Measurements from ENCODE around the gene ELF5.
A peak's percentile ranks its signal among the peaks of the same experiment; 100 is the strongest.

The ELF5 gene

DNA sequence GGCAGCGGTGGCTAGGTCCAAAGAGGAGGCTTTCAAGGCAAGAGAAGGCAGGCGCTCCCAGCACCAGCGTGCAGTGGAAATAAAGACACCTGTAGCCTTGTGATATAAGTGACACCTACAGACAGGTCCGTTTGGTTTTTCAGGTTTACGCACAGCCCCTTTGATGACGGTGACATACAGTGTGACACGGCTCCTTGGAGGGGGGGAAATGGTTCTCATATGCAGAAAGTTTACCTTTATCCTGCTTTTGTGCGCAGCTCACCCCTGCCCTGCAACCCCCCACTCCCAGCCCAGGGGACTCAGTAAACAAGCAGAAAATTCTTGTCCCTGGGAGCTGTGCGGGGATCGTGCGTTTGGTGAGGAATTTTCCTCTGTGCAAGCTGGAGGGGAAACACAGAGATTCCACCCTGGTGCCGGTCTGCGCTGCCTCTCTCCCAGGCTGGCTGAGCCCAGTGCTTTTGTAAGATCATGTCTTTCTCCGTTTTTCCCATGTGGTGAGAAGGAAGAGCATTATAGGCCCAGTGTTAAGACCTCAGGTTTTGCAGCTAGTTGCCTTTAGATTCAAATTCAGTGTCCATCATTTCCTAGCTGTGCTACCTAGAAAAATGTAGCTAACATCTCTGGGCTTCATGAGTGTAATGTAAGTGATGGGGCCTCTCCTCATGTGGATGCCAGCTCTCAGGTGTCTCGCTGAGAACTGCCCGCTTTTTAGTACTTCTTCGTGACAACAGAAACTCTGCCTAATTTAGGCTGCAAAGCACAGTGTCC lies at the start of gene ELF5:
Gene ELF5 (minus strand): TSS at position 113 of the 768 bp plus-strand sequence. CDS start 8,045 bp downstream, outside the sequence.
- peak; percentile 5 for DNase-seq

DNA sequence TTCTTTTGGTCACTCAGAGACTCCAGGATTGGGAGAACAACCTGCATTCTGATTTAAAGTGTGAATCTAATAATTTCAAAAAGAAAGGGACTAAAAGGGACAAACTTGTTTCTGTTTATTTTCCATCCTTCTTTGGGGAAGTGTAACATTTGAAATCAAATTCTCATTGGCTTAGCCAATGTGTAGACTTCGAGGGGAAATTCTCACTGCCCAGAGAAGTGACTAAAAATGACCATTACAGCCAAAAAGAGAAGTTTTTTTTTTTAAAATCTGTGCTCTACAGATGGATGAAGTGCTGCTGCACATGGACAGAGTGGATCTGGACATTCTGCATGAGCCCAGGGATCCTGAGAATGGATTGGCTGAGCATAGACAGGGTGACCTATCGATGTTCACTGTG lies 49.4 kb upstream of the ELF5 start:
- no peak for DNase-seq

DNA sequence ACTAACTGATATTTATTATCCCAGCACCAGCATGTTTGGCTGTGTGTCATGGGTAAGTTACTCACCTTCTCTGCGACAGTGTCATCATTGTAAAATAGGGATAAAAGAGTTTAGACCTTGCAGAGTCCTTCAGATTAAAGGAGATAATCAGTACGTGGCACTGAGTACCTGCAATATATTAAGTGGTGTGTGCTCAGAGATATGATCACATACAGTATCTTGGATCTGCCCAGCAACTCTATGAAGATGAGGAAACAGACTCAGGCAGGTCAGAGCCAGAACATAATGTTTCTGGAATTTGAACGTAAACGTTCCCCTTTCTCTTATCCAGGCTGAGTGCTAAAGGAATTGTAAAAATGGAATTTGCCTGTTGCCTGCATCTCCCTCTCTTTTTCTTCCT lies 46.9 kb upstream of the ELF5 start:
- no peak for DNase-seq

DNA sequence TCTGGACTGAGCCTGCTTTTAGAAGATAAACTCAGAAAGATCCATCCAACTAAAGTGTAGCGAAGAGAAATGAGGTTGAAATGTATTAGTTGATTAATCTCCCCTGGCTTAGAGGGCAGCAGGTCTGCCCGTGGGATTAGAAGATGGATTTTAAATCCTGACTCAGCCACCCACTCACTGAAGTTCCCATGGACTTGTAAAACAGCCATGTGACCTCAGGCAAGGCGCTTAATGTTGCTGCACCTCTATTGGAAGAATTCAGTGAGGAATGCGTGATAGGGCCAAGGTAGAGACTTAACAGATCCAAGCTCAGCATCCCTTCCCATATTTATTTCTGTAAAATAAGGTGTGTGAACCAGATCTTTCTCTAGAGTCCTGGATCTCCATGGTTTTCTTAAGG lies 45.1 kb upstream of the ELF5 start:
- no peak for DNase-seq

DNA sequence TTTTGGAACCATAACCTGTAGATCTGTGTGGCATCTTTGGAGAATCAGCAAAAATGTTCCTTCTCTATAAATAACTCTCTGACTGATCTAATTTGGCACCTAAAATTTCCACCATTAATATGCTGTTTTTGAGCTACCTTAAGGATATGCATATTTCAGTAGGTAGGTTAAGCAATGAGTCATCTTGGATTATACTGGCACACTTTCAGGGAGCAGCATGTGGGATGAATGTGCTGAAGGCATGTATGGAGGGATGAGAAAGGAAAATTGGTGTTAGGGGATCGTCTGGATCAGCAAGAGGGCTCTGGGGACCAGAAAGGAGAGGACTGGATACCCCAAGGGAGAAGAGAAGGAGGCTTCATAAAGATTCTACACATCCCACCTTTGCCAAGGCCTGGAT lies 44.6 kb upstream of the ELF5 start:
- no peak for DNase-seq

DNA sequence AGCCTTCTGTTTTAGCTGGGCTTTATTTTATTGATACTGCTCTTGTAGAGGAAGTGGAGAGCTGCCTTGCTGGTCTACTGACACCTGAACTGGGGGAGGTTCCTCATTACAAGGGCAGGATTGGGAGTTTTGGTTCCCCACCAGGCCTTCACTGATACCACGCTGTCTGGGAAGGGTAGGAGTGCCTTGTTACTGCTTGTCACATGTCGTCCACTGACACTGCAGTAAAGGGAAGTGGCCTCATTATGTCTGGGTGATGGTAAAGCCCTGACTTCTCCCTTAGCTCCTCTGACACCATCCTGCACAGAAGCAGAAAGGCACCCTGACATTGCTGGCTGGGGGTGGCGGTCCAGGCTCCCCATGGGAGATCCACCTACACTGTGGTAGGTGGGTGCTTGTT lies 38.7 kb upstream of the ELF5 start:
- no peak for DNase-seq

DNA sequence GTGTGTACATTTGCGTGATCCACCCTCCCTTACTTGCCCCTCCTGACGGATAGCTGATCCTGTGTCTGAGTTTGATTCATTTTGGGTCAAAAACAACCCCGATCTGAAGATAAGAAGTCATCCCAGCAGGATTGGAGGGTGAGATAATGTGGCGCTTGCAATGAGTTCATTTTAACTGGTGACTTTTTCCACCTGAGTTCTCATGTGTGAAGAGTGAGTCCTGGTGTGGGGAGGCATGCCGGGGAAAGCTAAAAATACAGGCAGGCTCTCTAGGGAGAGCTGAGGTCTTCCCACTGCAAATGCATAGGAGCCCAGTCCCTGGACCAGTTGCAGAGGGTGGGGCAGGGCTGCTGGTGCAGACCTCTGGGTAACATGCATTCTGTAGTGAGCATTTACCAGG lies 35.7 kb upstream of the ELF5 start:
- DNase-seq, result no peak

DNA sequence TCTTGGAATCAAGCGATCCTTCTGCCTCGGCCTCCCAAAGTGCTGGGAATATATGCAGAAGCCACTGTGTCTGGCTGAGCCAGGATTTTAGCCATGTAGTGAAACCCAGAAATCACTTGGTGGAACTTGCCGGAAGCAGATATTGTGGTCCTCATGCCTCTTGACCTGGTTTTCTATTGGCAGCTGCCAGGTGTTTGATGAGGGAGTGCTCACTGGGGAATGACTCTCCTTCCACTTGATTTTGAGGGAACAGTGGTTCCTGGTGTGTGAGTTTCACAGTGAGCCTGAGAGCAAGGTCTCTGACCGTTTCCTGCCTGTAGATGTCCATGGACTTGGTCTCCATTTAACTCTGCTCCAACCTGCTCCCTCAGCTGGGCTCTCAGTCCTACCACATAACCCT lies 34.7 kb upstream of the ELF5 start:
- no peak for DNase-seq

DNA sequence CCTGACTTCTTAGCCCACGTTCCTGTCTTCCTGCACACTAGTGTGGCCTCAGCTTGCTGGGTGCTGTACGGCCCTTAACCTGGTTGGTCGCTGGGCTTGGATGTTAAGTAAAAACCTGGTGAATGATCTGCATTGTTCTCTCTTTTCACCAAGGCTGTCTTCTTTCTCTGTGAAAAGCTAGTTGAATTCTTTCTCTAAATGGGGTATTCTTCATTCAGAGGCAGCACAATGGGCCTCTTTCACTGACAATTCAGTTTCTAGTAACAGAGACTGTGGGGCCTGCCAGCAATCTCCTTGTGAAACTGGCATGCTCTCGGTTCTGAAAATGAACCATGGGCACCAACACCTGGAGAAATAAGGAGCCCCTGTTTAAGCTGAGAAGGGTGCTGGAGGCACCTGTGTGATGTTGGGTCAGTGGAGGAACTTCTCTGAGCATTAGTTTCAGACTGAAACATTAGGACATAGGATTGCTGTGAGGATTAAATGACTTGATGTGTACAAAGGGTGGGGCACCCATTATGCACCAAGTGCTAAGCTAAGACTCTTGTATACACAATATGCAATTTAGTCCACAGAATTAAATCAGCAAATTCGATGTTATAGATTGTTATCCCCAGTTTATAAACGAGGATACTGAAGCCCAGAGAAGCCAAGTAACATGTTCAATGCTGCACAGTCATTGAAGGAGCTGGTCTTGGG lies 33.1 kb upstream of the ELF5 start:
- no peak for DNase-seq

DNA sequence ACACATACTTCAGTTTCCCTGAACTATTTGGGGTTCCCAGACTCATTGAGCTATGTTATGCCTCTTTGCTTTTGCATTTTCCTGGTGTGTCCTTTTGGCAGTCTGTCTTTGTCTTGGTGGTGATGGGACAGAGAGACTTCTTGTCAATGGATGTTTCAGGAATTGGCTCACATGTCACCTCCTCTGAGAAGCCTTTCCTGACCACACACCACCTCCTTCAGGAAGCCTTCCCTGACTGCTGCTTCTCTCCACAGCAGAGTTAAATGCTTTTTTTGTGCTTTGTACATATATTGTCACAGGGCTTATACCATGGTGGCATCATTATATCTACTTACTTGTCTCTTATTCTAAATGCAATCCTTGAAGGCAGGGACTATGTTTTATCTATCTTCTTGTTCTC lies 28.5 kb upstream of the ELF5 start:
- DNase-seq, result no peak

DNA sequence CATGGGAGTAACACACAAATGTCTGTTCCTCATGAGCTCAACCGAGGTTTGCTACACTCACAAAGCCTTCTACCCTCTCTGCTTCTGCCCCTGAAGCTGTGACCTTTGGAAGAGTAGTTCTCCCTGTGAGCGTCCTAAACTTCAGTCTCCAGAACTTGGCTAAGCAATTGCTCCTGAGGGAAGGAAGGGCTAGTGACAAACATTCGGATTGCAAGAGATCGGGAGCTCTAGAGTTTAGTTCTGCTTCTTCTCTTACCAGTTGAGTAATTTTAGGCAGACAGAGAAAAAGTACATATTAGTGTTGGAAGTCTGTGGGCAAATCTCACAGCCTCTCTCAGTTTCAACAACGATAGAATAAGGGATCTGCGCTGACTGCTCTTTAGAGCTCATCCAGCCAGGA lies 27.3 kb upstream of the ELF5 start:
- no peak for DNase-seq

DNA sequence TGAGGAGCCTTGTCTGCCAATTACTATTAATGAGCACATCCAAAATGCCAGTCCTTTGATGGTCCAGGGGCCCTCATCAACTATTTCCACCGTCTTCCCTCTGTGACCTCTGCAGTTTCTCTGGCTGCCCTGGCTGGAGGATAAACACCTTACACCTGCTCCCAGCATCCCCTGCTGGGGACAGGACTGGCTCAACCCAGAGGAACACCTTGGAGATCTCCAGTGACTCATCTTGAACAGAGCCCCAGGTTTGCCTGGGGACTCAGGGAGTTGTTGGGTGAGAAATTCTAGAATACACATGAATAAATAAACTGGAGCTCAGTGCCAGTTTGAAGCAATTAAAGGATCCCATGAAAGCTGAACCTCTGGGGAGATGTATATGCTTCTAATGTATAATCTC lies 24.0 kb upstream of the ELF5 start:
- DNase-seq, result no peak

DNA sequence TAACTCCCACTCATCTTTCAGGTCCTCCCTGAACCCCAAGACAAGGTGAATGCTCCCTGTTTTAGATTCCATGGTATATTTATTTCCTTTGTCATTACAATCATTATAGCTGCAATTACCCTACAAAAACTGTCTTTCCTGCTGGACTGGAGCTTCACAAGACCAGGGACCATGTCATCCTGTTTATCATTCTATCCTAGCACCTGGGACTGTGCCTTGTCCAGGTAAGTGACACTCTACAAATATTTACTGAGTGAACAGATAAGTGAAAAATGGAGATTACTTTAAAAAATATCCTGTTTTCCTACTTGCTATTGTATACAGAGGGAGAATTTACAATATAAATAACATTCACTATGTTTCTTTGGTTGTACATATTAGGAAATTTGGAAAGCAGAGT lies 22.5 kb upstream of the ELF5 start:
- no peak for DNase-seq

DNA sequence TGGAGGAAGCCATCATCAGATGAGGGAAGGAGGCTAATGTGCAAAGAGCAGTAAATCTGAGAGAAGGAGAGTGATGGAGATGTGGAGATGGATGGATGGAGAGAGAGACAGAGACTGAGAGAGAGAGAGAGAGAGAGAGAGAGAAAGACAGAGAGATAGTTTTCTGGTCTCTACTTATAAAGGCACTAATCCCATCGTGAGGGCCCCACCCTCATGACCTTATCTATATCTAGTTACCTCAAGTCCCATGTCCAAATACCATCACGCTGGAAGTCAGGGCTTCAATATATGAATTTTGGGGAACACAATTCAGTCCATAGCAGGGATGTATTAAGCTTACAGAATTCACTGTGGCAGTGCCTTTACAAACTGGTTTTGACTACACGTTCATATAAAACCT lies 21.2 kb upstream of the ELF5 start:
- no peak for DNase-seq

DNA sequence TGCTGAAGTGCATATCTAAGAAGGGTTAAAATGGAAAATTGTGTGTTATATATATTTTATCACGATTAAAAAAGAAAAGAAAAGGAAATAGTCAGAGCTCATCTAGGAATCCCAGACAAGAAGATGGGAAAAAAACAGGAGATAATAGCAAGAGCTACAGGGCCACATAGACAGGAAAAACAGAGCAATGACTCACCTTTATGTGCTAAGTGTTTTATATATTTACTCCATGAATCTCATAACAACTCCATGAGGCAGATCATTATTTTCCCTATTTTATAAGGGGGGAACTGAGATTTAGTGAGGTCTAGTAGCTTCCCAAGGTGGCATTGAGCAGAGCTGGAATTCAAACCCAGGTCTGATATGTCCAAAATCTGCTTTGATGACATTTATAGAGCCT lies 18.1 kb upstream of the ELF5 start:
- DNase-seq, result no peak

DNA sequence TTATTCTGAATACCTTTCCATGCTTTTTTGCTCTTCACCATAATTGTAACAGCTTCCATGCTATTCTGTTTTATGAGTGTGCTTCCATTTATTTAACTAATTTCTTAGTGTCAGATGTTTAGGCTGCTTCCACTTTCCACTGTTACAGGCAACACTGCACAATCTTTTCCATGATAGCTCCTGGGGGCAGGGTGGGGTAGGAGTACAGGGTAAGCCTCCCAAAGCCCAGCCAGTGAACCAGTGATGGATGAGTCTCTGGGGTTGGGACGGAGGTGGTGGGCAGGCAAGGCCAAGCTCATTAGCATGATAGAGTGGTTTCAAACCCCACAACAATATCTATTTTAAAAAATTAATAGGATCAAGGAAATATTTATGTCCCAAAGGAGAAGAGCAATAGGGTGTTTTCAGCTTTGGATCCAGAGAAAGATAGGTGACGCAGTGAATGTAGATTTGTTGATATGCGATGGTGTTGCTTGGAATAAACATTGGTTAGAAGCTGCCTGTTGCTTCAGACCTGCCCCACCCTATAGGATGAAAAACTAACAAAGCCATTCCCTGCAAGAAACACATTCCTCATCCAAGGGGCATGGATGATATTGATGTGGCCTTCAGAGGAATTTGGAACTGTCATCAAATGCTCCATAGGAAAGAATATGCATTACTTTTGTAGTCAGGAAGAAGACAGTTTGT lies 17.1 kb upstream of the ELF5 start:
- no peak for DNase-seq

DNA sequence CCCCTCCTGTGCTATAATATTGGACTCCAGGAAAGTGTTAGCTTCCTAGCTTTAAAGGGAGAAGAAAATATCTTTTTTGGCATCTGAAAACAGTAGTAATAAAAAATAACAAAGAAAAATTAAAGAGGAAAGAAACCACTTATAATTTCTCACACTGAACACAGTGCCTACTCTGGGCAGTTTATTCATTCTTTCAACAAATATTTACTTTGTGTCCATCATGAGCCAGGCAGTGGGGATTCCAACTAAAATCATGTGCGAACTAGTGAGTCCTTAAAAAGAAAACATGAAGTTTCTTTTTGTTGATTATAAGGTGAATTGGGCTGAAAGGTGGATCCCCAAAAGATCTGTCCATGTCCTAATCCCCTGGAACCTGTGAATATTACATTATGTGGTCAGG lies 16.0 kb upstream of the ELF5 start:
- no peak for DNase-seq

DNA sequence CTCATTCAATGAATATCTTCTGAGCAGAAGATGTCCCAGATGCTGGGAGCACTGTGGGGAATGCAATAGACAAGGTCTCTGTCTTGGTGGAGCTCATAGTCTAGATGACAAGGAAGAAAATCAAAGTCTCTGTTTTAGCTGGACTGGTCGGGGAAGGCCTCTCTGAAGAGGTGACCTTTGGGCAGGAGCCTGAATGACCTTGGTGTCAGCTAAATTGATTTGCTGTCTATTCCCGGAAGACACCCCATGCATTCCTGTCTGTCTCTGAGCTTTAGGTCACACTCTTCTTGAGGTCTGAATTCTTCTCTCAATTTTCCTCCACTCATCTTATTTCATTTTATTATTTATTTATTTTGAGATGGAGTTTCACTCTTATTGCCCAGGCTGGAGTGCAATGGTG lies 14.5 kb upstream of the ELF5 start:
- DNase-seq, result no peak

DNA sequence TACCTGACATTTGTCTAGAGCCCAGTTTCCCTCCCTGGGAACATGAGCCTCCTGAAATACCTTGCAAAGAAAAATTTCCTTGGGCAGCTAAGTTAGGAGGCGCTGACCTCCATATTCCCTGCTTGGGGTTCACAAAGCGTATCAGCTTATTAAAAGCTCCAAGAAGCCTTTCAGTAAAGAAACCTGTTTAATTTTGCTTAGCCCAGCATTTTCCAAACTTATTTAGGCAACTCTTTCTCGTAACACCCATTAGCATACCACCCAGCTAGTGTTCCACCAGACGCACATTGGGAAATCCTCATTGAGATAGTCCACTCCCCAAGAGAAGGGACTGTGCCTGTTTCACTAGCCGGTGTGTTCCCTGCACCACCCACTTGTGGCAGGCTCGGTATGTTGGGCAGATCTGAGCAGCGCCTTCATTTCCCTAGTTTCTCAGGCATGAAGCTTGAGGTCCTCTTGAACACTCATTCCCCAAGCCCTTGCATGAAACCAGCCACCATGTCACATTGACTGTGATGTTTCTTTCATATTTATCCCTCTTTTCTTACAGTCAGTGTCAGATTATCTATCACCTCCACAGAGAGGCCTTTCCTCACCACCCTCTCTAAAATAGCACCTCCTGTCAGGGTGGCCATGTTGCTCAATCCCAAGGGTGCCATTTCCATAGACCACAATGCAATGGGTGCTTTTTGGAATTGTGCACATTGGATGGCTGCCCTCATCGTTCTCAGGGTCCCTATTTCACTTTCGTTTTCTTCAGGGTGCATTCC lies 12.5 kb upstream of the ELF5 start:
- DNase-seq, result no peak

DNA sequence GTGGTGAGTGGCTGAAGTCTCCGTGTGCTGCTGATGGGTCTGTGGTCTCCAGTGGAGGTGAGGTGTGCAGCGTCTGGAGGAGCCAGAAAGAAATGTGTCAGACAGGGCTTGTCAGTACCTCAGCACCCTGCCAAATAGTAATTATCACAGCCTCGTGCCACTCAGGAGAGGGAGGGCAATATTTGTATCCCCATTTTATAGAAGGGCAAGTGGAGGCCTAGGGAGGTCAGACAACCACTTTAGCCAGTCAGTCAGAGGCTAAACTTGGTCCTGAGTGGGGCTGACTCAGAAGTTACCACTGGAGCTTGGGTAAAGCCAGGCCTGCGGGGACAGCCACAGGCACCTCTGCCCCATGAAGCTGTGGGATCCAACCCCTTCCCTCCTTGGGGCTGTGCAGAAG lies 11.5 kb upstream of the ELF5 start:
- DNase-seq, result no peak

DNA sequence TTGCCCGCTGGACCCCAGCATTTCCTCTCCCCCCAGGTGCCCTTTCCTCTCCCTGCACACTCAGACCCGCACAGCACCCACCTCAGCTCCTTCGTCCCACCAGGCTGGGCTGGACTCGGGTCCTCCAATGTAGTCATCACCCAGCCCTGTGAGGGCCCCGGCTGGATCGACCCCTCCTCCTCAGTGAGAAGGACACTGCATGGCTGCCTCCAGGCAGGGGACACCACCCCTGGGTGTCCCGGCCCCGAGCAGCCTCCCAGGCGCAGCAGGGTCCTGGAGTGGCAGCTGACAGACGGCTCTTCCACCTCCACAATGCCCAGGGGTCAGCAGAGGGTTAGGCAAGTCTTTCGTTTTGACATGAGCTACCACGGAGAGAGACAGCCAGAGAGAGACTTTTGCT lies 11.1 kb upstream of the ELF5 start:
- DNase-seq, result no peak

DNA sequence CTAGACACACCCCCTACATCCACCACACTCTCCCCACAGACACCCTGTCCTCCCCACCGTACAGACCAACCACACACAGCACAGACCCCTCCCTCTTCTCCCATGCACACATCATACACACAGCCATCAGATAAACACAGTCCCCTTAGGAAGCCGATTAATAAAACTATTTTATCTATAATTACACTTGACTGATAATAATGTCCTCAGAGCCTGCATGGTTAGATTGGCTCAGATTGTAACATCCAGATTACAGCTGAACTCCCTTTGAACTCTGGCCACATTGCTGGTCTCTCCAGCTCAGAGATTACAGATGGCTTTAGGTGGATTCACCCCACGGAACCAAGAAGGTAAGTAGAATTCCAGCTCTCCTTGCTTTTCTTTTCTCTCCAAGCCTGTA lies 9.5 kb upstream of the ELF5 start:
- no peak for DNase-seq

DNA sequence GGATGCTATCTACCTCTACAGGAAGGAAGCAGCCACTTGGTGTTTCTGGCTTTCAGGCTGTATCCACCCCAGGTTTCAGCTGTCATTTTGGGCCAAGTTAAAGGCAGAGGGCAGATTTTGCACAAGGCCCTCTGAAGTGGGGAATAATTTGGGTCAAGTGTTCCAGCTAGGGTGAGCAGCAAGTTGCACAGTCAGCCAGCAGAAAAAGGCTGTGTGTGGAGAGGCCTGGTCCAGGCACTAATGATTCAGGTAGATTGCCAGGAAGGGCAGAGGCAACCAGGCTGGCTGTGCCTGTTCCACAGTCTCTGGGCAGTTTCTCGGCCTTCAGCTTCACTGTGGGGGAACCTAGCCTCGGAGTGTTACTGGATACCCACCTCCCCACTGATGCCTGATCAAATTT lies 8.6 kb upstream of the ELF5 start:
- DNase-seq, result no peak

DNA sequence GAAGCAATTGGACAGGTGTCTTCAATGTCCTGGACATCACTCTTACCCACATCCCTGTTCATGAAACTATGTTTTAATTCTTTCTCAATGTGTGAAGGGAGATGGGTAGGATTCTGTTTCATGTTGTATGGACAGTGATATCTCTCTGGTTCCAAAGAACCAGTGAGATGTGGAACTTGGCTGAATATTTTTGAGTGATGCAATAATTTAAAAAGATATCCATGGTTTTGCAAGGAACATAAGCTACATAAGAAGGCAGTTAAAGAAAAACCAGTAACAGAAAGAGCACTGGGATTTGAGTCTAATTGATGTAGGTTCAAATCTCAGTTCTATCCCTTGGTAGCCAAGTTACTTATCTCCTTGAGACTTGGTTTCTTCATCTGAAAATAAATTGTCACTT lies 7.7 kb upstream of the ELF5 start:
- DNase-seq, result no peak
